NCI-H524 treated with DMSO at 0.1 percent for 48 hours (cell line): ENCODE results near the gene ASIC2.
A peak's percentile ranks its signal among the peaks of the same experiment; 100 is the strongest.
"Not testable (repeated sequence)": the region's sequence is repeated elsewhere in the genome, so short reads cannot be mapped to it uniquely, and the experiment has no call there.

ENCODE experiments used
- DNase-seq: peaks from one replicate; lab custom pipeline; 2025; lab: John Stamatoyannopoulos, UW

Gene ASIC2

GRCh38 chr17:33019161-33019890 is 273.8 kb downstream of the ASIC2 start:
- DNase-seq: peak; percentile 25

DNA sequence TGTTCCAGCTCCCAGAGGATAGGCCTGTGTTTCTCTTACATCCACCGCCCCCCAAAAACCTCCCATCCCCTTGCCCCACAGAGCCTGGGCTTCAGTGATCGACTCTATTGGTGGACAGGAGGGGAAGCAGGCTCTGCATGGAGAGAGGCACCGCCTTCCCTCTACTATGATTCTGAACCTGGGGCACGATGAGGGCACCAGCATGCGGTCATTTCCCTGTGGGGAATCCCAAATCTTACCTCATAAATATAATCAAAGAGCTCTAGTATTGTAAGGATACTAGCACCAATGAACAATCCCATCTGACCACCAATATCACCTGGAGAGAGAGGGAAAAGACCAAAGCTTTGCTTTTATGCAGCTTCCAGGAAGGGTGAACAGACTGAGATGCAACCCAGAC is 275.7 kb downstream of the ASIC2 start:
- DNase-seq: no peak

GRCh38 chr17:33016920-33017319 is 276.2 kb downstream of the ASIC2 start:
- no peak for DNase-seq

DNA sequence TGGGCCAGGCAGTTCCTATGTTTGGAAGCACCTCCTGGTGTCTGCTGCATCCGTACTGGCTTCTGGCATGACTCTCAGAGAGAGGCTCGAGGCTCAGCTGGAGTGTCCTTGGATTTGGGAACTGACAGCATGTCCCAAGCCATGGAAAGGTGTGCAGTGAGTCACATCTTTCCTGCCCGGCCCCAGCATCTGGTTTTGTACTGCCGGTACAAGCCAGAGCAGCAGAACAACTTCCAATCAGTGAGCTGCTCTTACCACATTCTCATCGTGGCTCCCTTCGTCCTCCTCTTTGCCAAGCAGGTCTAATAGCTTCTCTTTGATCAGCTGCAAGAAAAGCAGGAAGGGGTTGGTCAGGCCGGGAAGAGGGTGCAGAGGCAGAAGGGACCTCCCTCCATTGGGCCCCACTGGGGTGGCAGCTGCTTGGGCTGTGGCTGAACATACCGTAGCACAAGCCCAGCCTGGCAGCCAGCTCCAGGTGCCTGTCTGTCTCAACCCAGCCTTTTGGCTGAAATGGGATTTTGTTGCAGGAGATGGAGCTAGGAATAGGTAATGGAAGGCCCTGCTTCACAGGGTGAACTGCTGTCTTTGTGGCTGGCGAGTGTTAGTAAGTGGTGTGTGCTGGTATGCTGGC is 277.3 kb downstream of the ASIC2 start:
- no peak for DNase-seq

GRCh38 chr17:33014751-33015150 is 278.3 kb downstream of the ASIC2 start:
- DNase-seq: no peak

DNA sequence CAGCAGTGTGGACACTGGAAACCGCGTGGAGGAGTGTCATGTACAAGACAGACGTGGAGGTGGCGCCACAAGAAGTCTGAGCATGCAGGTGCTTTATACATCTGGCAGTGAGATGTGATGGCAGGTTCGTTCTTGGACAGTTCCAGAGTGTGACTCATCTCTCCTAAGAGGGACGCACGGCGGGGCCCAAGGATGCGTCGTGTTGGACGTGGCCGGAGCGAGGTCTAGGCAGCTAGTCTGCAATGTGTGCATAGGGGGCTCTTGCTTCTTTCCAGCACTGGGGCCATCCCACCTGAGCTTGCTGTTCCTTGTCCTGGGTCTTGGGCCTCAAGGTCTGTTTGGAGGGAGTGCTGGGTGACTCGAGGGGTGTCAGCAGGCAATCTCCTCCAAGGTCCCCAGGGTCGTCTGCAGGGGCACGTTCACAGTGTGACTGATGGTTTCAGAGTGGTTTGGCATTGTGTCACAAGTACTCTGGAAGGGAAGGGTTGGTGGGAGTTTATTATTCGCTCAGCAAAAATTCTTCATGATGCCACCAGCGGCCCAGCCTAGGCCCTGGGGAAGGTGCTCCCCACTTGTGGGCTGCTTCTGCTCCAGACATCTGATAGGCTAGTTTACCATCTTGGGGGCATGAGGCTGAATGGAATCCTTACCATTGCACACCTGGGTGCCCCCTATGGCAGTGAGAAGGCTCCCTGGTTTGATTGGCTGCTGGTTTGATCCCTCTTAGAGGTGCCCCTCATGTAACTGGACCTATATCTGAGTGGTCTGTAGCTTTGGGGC is 279.3 kb downstream of the ASIC2 start:
- no peak for DNase-seq

- no peak for DNase-seq
These were observed 280.5 kb downstream of the ASIC2 start for GRCh38 chr17:33012522-33013033.

DNA sequence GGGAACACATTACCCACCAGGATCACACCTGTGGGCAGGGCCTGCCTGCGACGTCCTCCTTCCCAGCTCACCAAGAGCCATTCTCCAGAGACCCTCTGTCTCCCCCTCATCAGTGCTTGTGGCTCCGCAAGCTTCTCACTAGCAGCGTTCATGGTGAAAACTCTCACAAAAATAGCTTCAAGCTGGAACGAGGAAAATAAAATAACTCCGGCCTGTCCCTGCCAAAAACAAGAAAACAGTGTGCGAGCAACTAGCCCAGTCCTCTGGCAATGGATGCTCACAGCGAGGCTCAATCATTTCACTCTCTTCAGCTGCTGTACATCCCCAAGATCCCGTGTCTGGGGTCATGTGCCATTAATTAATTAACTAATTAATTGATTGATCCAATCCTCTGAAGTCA is 283.5 kb downstream of the ASIC2 start:
- no peak for DNase-seq

DNA sequence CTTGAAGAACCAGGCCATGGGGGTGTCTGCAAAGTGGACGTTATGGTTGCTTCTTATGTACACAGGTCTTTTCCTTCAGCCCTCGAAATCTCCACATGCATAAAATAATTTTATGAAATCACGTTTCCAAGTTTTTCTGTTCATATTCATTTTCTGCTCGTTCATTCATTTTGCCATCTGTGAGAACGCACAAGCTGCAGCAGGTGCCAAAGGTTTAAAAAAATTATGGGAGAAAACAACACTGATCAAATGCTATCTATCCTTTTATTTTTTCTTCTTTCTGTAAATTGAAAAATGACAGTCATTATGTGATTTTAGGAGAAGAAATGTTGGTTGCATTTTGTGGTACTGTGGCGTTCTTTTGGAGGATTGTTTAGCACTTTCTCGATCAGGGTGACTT is 285.9 kb downstream of the ASIC2 start:
- no peak for DNase-seq

DNA sequence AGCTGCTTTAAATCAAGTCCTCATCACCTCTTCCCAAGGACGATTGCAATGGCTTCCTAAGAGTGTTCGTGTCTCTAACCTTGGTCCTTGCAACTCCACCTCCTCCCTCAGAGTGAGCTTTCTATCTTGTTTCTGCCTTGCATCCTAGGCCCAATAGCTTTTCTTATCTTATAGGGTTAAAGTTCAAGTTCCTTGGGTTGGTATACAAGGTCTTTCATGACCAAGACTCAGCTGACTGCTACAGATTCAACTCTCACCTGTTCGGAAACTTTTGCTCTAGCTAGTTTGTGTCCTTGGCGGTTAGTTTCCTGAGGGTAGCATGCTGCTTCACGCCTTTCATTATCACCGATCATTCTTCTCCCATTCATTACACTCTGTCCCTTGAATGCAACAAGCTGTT is 290.8 kb downstream of the ASIC2 start:
- no peak for DNase-seq

DNA sequence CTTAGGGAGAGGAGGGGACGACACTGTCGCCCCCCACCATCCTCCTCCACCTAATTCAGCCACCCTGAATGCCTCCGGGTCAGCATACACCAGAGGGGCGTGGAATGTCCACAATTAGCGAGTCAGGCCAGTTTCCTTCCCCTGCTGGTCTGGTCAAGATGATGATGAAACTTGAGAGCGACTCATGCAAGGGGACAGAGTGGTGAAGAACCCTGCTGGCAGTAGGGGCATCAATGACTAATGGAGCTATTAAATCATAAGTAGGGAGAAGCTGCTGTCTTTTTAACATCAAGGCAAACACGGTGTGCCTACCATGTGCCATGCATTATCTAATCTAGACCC is 294.2 kb downstream of the ASIC2 start:
- DNase-seq: no peak

- no peak for DNase-seq
These were observed 294.8 kb downstream of the ASIC2 start for GRCh38 chr17:32998111-32998886.

DNA sequence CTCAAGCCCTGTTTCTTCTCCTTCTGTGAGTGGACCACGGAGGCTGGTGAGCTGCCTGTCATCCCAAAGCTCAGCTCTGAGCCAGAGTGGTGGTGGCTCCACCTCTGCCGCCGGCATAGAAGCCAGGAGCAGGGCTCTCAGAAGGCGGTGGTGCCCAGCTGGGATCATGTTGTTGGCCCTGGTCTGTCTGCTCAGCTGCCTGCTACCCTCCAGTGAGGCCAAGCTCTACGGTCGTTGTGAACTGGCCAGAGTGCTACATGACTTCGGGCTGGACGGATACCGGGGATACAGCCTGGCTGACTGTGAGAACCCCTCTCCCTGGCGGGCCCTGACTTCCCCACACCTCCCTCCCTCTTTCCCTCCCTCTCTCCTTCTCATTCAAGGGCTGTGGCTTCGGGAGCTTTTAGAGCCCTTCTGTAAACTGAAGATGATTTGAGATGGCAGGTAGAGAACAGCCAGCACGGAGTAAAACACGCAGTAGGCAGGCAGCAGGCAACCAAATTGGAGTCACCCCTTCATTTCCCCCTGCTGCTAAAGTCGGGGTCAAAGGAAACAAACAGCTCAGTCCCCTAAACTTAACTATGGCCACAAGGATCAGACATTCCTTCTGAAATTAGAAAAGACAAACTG is 297.6 kb downstream of the ASIC2 start:
- no peak for DNase-seq

GRCh38 chr17:32993977-32994376 is 299.1 kb downstream of the ASIC2 start:
- DNase-seq: no peak

DNA sequence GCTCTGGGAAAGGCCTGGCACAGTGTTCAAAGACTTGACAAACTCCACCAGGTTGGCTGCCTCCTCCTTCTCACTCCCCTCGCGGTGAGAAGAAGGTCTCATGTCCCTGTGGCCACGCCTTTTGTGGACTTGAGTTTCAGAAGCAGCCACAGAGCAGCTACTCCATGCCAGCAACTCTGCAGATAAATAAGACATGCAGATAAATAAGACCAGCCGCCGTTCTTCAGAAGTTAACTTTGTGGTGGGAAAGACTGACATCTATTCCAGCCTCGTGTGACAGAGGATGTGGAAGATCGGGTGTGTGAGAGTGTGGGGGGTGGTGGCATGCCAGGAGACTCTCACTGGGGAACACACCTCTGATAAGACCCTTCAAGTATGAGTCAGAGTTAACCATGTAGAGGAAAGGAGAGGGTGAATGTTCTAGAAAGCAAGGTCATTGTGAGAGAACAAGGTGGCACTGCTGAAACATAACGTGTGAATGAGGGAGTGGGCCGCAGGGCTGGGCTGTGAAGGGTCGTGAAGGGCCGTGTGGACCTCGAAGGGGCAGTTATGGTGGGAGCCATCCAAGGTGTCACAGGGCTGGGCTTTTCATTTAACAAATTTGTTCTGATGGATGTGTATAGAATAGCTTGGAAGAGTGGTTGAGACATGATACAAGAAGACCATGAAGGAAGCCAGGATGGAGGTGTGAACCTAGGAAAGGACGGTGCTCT is 300.6 kb downstream of the ASIC2 start:
- no peak for DNase-seq

DNA sequence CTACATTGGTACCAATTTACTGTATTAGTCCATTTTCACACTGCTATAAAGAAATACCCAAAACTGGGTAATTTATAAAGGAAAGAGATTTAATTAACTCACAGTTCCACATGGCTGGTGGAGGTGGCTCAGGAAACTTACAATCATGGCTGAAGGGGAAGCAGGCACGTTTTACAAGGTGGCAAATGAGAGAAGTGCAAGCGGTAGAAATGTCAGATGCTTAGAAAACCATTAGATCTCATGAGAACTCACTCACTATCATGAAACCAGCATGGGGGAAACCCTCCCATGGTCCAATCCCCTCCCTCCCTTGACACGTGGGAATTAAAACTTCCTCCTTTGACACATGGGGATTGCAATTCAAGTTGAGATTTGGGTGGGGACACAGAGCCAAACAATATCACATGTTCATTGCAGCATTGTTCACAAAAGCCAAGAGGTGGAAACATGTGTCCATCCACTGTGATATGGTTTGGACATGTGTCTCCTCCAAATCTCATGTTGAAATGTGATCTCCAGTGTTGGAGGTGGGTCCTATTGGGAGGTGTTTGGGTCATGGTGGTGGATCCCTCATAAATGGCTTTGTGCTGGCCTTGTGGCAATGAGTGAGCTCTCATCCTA is 304.5 kb downstream of the ASIC2 start:
- DNase-seq: no peak

- DNase-seq: not testable (repeated sequence)
These were observed 305.2 kb downstream of the ASIC2 start for GRCh38 chr17:32987868-32988267.

GRCh38 chr17:32987453-32987805 is 305.7 kb downstream of the ASIC2 start:
- not testable (repeated sequence) for DNase-seq

DNA sequence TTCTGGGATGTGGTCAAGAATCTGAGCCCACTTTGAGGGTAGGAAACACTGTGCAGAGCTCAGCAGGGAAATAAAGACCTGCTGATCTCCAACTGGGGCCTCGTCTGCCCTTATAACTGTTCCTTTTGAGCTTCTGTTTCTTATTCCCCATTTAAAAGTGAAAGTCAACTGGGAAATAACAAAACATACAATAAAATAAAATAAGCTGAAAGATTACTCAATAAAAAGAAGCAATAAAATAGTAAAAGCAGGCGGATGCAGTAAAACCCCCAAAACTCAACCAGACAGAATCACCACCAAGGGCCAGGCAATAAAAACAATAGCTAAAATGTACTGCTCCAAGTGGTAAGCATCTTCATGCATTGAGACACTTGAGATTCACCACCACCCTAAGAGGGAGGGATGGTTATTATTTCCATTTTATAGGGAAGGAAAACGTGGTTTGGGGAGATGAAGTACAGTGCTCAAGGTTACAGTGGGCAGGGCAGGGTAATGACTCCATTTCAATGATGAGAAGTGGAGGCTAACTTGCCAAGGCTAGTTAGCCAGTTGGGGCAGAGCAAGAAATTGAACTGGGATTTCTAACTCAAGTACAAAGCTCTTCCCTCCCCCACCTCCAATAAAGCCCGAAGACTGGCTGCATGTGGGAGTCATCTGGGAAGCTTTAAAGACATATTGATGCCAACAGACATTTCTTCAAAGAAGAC is 307.9 kb downstream of the ASIC2 start:
- no peak for DNase-seq

DNA sequence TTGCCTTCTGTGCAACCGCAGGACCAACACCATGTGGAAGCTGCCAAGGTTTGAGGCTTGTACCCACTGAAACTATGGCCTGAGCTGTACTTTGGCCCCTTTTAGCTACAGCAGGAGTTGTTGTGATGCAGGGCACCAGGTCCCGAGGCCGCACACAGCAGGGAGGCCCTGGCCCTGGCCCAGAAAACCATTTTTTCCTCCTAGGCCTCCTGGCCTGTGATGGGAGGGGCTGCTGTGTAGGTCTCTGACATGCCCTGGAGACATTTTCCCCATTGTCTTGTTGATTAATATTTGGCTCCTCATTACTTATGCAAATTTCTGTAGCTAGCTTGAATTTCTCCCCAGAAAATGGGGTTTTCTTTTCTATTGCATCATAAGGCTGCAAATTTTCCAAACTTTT is 311.5 kb downstream of the ASIC2 start:
- not testable (repeated sequence) for DNase-seq
